Stimulated activated effector memory CD8-positive, alpha-beta T cell treated with anti-CD3 and anti-CD28 coated beads, Interleukin-12 subunit alpha, Interleukin-12 subunit beta, amount 100 ng/mL, for 72 hours (primary cell): ENCODE results near the gene AFF3.

ENCODE experiments used
- ATAC-seq: fragments of 150-1000 bp; cut with Tn5 transposase; 2 replicates; pipeline ENCODE4 v1.10.0; 2021
- DNase-seq, 2 donors: peaks; one replicate each; pipeline ENCODE4 v3.0.0; 2021 to 2022; ENCODE audit warnings: low spot score in 2 of 2
- H3K27ac Mint-ChIP-seq: one replicate; pipeline ENCODE4 v1.8.0; 2022; ENCODE audit warnings: mild to moderate bottlenecking, mixed read lengths
- H3K36me3 Mint-ChIP-seq: one replicate; pipeline ENCODE4 v1.8.0; 2022; ENCODE audit warnings: mild to moderate bottlenecking, mixed read lengths
- H3K4me1 Mint-ChIP-seq: one replicate; pipeline ENCODE4 v1.8.0; 2022; ENCODE audit warnings: mixed read lengths
- H3K4me3 Mint-ChIP-seq: one replicate; pipeline ENCODE4 v1.8.0; 2022; ENCODE audit warnings: mild to moderate bottlenecking, mixed read lengths
- H3K9me3 Mint-ChIP-seq: one replicate; pipeline ENCODE4 v1.8.0; 2022; ENCODE audit warnings: mixed read lengths

AFF3 gene

DNA sequence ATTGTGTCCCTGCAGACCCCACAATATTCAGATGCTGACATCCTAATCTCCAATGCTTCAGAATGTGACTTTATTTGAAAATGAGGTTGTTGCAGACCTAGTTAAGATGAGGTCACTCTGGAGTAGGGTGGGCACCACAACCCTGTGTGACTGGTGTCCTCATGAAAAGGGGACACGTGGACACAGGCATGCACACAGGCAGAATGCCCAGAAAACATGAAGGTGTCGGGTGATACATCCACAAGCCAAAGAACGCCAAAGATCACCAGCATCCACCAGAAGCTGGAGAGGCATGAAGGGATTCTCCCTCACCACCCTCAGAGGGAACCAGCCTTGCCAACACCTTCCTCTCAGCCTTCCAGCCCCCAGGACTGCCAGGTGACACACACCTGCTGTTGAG, 69.3 kb downstream of the AFF3 start:
- H3K27ac Mint-ChIP-seq = no peak overlapping the region

DNA sequence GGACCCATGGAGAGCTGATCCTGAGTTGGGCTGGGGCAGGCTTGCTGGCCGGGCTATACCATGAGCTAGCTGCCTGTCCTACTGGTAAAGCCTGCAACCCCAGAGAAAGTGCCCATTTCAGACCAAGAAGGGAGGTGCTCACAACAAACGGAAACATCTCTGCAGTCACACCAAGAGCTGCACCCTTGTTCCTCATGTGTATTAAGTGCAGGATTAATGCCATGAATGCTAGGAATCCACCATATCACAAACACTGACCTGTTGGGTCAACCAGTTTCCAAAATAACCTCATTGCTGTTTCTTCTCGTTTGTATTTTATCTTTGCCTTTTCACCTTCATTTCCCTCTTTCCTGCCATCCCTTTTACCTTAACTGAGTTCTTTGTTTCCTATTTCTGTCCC, 69.9 kb downstream of the AFF3 start:
- ATAC-seq = no peak
- H3K9me3 Mint-ChIP-seq = no peaks in the 10 kb centered on the region
- H3K36me3 Mint-ChIP-seq = no peaks in the 10 kb centered on the region
- no peak for DNase-seq
- H3K27ac Mint-ChIP-seq = no peak overlapping the region
- H3K4me1 Mint-ChIP-seq = no peaks in the 10 kb centered on the region
- no peak overlapping the region for H3K4me3 Mint-ChIP-seq

More for the DNA sequence above, 69.3 kb downstream of the AFF3 start:
- H3K36me3 Mint-ChIP-seq = no peaks in the 10 kb centered on the region
- no peaks in the 10 kb centered on the region for H3K9me3 Mint-ChIP-seq
- no peak for ATAC-seq
- peak in 1 of 2 donors; percentile 30 for DNase-seq
- no peaks in the 10 kb centered on the region for H3K4me1 Mint-ChIP-seq
- H3K4me3 Mint-ChIP-seq = no peak overlapping the region

DNA sequence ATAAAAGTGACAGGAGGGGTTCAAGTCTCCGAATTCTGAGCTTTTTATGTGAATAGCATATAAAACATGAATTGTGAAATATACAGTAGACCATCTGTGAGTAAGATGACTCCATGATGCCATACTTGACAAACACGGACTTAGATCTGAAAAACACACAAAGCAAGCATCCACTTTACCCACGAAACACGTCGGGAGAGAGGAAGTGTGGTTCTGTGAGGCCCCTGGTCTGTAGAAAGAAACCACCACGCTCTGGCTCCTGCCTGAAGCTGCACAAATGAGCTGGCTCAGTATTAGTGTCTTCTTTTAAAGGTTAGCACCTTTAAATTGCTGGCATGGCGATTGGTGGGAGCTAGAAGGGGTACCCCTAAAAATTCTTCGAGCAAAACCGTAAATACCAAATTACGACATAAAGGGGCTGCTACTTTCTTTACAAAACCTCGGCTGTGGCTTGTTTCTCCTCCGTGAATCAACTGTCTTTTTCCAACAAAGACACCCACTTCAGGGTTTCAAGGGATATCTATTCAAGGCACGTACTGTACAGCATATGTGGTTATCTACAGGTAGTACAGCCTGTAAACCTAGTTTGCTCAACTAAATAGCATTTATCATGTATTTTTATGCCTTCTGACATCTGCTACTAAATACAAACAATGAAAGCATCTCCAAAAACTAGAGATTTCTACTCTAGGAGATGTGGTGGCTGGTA, 70.9 kb downstream of the AFF3 start:
- no peak overlapping the region for H3K27ac Mint-ChIP-seq
- H3K4me1 Mint-ChIP-seq = no peaks in the 10 kb centered on the region
- DNase-seq (peak in 1 of 2 donors; percentile 32), ATAC-seq (peak; percentile 72)
- H3K9me3 Mint-ChIP-seq = no peaks in the 10 kb centered on the region
- no peaks in the 10 kb centered on the region for H3K36me3 Mint-ChIP-seq
- no peak overlapping the region for H3K4me3 Mint-ChIP-seq

DNA sequence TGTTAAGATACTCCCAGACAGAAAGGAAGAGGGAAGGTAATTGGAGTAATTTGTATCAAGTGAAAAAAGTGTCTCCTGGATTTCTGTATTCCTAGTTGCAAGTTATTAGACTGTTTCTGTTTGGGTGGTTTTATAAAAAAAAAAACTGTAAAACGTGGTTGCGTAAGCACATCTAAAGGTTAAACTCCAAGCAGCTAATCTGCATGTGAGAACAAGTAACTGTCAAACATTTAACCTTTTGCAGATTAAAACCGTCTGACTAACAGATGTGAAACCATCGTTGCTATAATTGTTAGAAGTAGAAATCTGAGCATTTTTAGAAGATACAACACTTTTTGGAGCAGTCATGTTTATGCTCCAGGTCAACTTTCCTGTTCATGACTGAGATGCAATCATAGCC, 72.3 kb downstream of the AFF3 start:
- Mint-ChIP-seq H3K9me3 (no peaks in the 10 kb centered on the region), H3K36me3 (no peaks in the 10 kb centered on the region), H3K4me1 (no peaks in the 10 kb centered on the region), H3K27ac (no peak overlapping the region), H3K4me3 (no peak overlapping the region)
- DNase-seq (no peak), ATAC-seq (no peak)

DNA sequence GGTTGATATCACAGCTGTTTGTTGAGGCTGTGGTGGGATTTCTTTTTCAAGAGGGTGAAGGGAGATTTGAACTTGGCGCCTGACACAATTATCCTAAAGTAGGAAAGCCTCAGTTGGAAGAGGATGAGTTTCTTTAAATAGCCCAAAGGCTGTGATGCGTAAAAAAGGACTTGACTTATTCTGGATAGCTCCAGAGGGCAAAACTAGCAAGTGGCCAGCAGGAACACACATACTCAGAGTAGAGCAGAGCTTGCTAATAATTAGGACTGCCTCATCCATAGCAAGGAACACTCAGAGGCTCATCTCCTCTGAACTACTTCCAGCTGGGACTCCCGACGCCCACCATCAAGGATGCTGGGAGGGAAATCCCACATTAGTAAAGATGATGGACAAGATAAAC, 74.0 kb downstream of the AFF3 start:
- H3K27ac Mint-ChIP-seq = no peak overlapping the region
- DNase-seq = peak in 1 of 2 donors; percentile 15
- no peak for ATAC-seq
- H3K4me1 Mint-ChIP-seq = peaks cover 15% of the 10 kb centered on the region
- H3K9me3 Mint-ChIP-seq = peaks cover 2% of the 10 kb centered on the region
- no peaks in the 10 kb centered on the region for H3K36me3 Mint-ChIP-seq
- H3K4me3 Mint-ChIP-seq = no peak overlapping the region

- Mint-ChIP-seq H3K4me3 (no peak overlapping the region), H3K9me3 (peaks cover 4% of the 10 kb centered on the region), H3K4me1 (peaks cover 18% of the 10 kb centered on the region), H3K27ac (no peak overlapping the region), H3K36me3 (no peaks in the 10 kb centered on the region)
- ATAC-seq (no peak), DNase-seq (peak in 1 of 2 donors; percentile 3)
Measured at GRCh38 chr2:100067784-100068183, 74.6 kb downstream of the AFF3 start.

- peaks cover 18% of the 10 kb centered on the region for H3K4me1 Mint-ChIP-seq
- no peak overlapping the region for H3K27ac Mint-ChIP-seq
- H3K9me3 Mint-ChIP-seq = peaks cover 4% of the 10 kb centered on the region
- H3K36me3 Mint-ChIP-seq = no peaks in the 10 kb centered on the region
- DNase-seq (no peak), ATAC-seq (no peak)
- no peak overlapping the region for H3K4me3 Mint-ChIP-seq
Measured at GRCh38 chr2:100066856-100067255, 75.5 kb downstream of the AFF3 start.

GRCh38 chr2:100066246-100066645, 76.1 kb downstream of the AFF3 start:
- Mint-ChIP-seq H3K4me1 (peaks cover 21% of the 10 kb centered on the region), H3K4me3 (no peak overlapping the region), H3K36me3 (no peaks in the 10 kb centered on the region), H3K27ac (no peak overlapping the region), H3K9me3 (peaks cover 4% of the 10 kb centered on the region)
- ATAC-seq (no peak), DNase-seq (no peak)

GRCh38 chr2:100064592-100065428, 77.6 kb downstream of the AFF3 start:
- ATAC-seq = peak; percentile 80
- peaks cover 4% of the 10 kb centered on the region for H3K9me3 Mint-ChIP-seq
- no peaks in the 10 kb centered on the region for H3K36me3 Mint-ChIP-seq
- H3K4me3 Mint-ChIP-seq = no peak overlapping the region
- peaks cover 28% of the 10 kb centered on the region for H3K4me1 Mint-ChIP-seq
- no peak overlapping the region for H3K27ac Mint-ChIP-seq
- no peak for DNase-seq

- Mint-ChIP-seq H3K4me1 (peaks cover 28% of the 10 kb centered on the region), H3K36me3 (no peaks in the 10 kb centered on the region), H3K4me3 (no peak overlapping the region), H3K27ac (no peak overlapping the region), H3K9me3 (peaks cover 4% of the 10 kb centered on the region)
- ATAC-seq = peak; percentile 33
- DNase-seq = no peak
Measured at GRCh38 chr2:100064165-100064564, 78.2 kb downstream of the AFF3 start.

DNA sequence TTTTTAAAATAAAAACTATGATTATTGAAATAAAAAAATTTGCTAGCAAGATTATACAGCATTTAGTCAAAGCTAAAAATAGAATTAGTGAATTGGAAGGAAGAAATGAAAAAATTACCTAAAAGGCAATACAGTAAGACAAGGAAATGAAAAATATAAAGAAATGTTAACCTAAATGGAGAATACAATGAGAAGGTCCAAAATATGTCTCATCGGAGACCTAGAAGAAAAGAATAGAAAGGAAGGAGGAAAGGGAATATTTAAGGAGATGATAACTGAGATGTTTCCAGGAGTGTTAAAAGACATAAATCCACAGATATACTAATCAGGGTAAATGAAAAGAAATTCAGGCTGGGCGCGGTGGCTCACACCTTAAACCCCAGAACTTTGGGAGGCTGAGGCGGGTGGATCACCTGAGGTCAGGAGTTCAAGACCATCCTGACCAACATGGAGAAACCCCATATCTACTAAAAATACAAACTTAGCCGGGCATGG, 78.9 kb downstream of the AFF3 start:
- DNase-seq (no peak), ATAC-seq (no peak)
- Mint-ChIP-seq H3K4me1 (peaks cover 28% of the 10 kb centered on the region), H3K4me3 (no peak overlapping the region), H3K36me3 (no peaks in the 10 kb centered on the region), H3K9me3 (peaks cover 4% of the 10 kb centered on the region), H3K27ac (no peak overlapping the region)

- Mint-ChIP-seq H3K9me3 (peaks cover 4% of the 10 kb centered on the region), H3K4me1 (peaks cover 28% of the 10 kb centered on the region), H3K27ac (no peak overlapping the region), H3K4me3 (no peak overlapping the region), H3K36me3 (no peaks in the 10 kb centered on the region)
- no peak for ATAC-seq
- no peak for DNase-seq
Measured at GRCh38 chr2:100062336-100062735, 80.1 kb downstream of the AFF3 start.

DNA sequence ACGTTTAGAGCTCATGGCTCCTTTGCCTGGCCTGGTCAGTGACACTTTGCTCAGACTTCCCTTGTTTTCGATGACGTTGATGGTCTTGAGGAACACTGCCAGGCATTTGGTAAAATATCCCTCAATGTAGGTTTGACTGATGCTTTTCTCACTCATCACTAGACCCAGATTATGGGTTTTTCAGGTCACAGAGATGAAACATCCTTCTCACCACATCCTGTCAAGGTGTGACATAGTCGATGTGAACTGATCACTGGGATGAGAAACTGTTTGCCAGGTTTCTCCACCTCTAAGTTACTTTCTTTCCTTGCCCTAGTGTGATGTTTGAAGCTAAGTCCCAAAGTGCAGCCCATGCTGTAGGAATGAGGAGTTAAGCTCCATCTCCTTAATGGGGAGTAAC, 81.5 kb downstream of the AFF3 start:
- H3K4me3 Mint-ChIP-seq = no peak overlapping the region
- H3K27ac Mint-ChIP-seq = peak overlapping the region; percentile 3
- peaks cover 4% of the 10 kb centered on the region for H3K9me3 Mint-ChIP-seq
- peak; percentile 86 for ATAC-seq
- H3K4me1 Mint-ChIP-seq = peaks cover 28% of the 10 kb centered on the region
- DNase-seq = no peak
- no peaks in the 10 kb centered on the region for H3K36me3 Mint-ChIP-seq

DNA sequence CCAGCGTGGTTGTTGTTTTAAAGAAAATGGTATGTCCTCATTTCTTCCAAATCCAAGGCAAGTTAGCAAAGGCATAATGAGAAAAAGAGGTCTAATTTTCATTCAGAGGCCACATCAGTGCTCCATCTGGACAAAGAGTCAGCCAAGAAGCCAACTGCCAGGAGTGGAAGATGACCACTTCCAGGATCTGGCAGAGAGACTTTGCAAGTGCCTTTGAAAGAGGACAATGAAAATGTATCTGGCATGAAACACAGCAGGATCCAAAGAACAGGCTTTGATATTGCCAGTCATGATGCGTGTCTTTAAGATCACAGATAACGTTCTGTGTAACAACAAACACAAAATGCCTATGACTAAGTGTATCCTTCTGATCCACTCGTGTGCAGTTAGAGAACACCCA, 82.8 kb downstream of the AFF3 start:
- ATAC-seq = no peak
- Mint-ChIP-seq H3K36me3 (no peaks in the 10 kb centered on the region), H3K4me1 (peaks cover 26% of the 10 kb centered on the region), H3K4me3 (no peak overlapping the region), H3K9me3 (peaks cover 4% of the 10 kb centered on the region), H3K27ac (no peak overlapping the region)
- no peak for DNase-seq

DNA sequence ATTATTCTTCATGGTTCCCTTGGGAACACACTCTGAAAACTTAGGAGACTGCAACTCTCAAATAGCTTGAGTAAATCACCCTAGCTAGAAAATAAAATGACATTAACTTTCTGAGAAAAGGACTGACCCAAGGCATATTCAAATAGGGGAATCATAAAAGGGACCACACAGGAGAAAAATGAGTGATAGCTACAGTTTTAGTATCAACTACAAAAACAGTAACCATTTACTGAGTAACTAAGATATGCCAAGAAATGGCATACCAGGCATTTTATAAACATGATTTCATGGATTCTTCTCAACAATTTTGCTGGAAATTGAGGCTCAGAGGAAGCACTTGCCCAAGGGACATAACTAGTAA, 84.5 kb downstream of the AFF3 start:
- Mint-ChIP-seq H3K4me1 (peaks cover 11% of the 10 kb centered on the region), H3K9me3 (no peaks in the 10 kb centered on the region), H3K4me3 (no peak overlapping the region), H3K27ac (no peak overlapping the region), H3K36me3 (no peaks in the 10 kb centered on the region)
- ATAC-seq = no peak
- DNase-seq = no peak

DNA sequence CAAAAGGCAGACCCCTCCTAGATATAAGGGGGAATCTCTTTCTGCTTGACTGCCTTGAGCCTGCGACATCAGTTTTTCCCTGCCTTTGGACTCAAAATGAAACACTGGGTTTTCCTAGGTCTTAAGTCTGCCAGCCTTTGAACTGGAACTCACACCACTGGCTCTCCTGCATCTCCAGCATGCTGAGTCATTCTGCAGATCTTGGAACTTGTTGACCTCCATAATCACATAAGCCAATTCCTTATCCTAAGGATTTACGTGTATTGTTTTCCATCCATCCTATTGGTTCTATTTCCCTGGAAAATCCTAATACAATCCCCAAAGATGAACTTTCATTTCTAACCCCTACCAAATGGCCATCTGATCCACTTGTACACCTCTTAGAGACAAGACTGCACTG, 88.0 kb downstream of the AFF3 start:
- Mint-ChIP-seq H3K4me1 (no peaks in the 10 kb centered on the region), H3K4me3 (no peak overlapping the region), H3K9me3 (no peaks in the 10 kb centered on the region), H3K27ac (no peak overlapping the region), H3K36me3 (no peaks in the 10 kb centered on the region)
- no peak for ATAC-seq
- DNase-seq = no peak
